H1 (cell line): ENCODE results near the gene TMEM200C. TPM values are rescaled to one million over a fixed set of nuclear protein-coding genes. Genes with fewer than 3 reads are reported as not detected.

ENCODE experiments used
- CTCF ChIA-PET: fragments of 300-600 bp; sonication (Branson Sonifier 250); formaldehyde crosslinking; loops from one replicate; lab custom pipeline; 2021; ENCODE audit not compliant: partially characterized antibody; lab: Charles Lee
- POLR2A ChIA-PET: fragments of 300-600 bp; sonication (Branson Sonifier 250); formaldehyde crosslinking; loops from one replicate; lab custom pipeline; 2021; ENCODE audit warnings: inconsistent platforms; ENCODE audit not compliant: partially characterized antibody; lab: Charles Lee
- DNase-seq, 2 experiments: peaks; one replicate each; pipeline versions ENCODE4 v3.0.0 to v3.0.0-alpha.2; 2010 to 2022; ENCODE audit warnings: low spot score in 2 of 2, low read depth in 1 of 2, mixed read lengths in 1 of 2
- FAIRE-seq: peaks from 2 replicates; lab custom pipeline; 2011; peaks lifted over from hg19 to GRCh38; lab: Jason Lieb, UNC
- H2AFZ ChIP-seq: 2 replicates; pipeline ENCODE4 v1.8.1; 2012; ENCODE audit warnings: low read length, inconsistent platforms
- H2AK5ac ChIP-seq: 2 replicates; pipeline ENCODE4 v1.6.1; 2013; ENCODE audit warnings: low read depth, low read length
- H2BK120ac ChIP-seq: replicated peaks from 2 replicates; pipeline ENCODE3; 2013; ENCODE audit warnings: low read depth, low read length, inconsistent platforms
- H2BK12ac ChIP-seq: 2 replicates; pipeline ENCODE4 v1.6.1; 2013; ENCODE audit warnings: low read depth, low read length
- H2BK15ac ChIP-seq: 2 replicates; pipeline ENCODE4 v1.6.1; 2013; ENCODE audit warnings: low read length
- H2BK20ac ChIP-seq: 2 replicates; pipeline ENCODE4 v1.6.1; 2013; ENCODE audit warnings: low read length
- H2BK5ac ChIP-seq: 2 replicates; pipeline ENCODE4 v1.6.1; 2013; ENCODE audit warnings: low read depth, low read length
- H3K14ac ChIP-seq: 2 replicates; pipeline ENCODE4 v1.6.1; 2013; ENCODE audit warnings: inconsistent platforms; ENCODE audit not compliant: insufficient read length
- H3K18ac ChIP-seq: 2 replicates; pipeline ENCODE4 v1.6.1; 2013; ENCODE audit warnings: low read length; ENCODE audit errors: extremely low read depth
- H3K23ac ChIP-seq: 2 replicates; pipeline ENCODE4 v1.6.1; 2013; ENCODE audit warnings: inconsistent platforms; ENCODE audit not compliant: insufficient read length
- H3K23me2 ChIP-seq: 2 replicates; pipeline ENCODE4 v1.6.1; 2013; ENCODE audit warnings: low read depth, low read length
- H3K27ac ChIP-seq: 2 replicates; pipeline ENCODE4 v1.6.1; 2011; ENCODE audit warnings: low read depth, low read length, inconsistent platforms
- H3K27me3 ChIP-seq, 4 experiments: replicated peaks in 1 of 4; 1 replicate in 1 of 4; 2 replicates in 3 of 4; pipeline versions ENCODE4 v1.6.1 to v1.8.1; 2011 to 2013; ENCODE audit warnings: low read length in 3 of 4, mild to moderate bottlenecking in 3 of 4, inconsistent platforms in 2 of 4, mixed read lengths in 2 of 4, moderate library complexity in 1 of 4; ENCODE audit not compliant: control insufficient read depth in 3 of 4, insufficient read depth in 3 of 4; ENCODE audit errors: extremely low read depth in 1 of 4
- H3K36me3 ChIP-seq, 4 experiments: 2 replicates each; pipeline versions ENCODE4 v1.6.1 to v1.8.1; 2011 to 2013; ENCODE audit warnings: mild to moderate bottlenecking in 4 of 4, low read length in 3 of 4, moderate library complexity in 2 of 4, control low read depth in 1 of 4, inconsistent platforms in 1 of 4; ENCODE audit not compliant: insufficient read depth in 4 of 4, control insufficient read depth in 2 of 4
- H3K4ac ChIP-seq: replicated peaks from 2 replicates; pipeline ENCODE3; 2013; ENCODE audit warnings: low read length, low read depth, mixed read lengths, inconsistent platforms; ENCODE audit not compliant: insufficient read length
- H3K4me1 ChIP-seq, 4 experiments: replicated peaks in 1 of 4; 1 replicate in 1 of 4; 2 replicates in 3 of 4; pipeline versions ENCODE4 v1.6.1 to v1.8.1; 2011 to 2013; ENCODE audit warnings: low read length in 3 of 4, inconsistent platforms in 2 of 4, mixed read lengths in 1 of 4; ENCODE audit not compliant: insufficient read depth in 4 of 4, control insufficient read depth in 3 of 4
- H3K4me2 ChIP-seq, 2 experiments: 2 replicates each; pipeline versions ENCODE4 v1.6.1 to v1.8.1; 2011 to 2013; ENCODE audit warnings: low read depth in 2 of 2, low read length in 2 of 2, control low read depth in 1 of 2, inconsistent platforms in 1 of 2, mild to moderate bottlenecking in 1 of 2; ENCODE audit not compliant: insufficient read depth in 1 of 2
- H3K4me3 ChIP-seq, 4 experiments: fragments of 200-600, 300-600 bp in 1 of 4; sonication (generic), shearing (Covaris generic), sonication (Bioruptor Twin) in 1 of 4; 2 replicates each; pipeline versions ENCODE4 v1.5.1 to v1.8.1; 2011 to 2016; ENCODE audit warnings: low read length in 4 of 4, low read depth in 3 of 4, control low read depth in 2 of 4, inconsistent platforms in 2 of 4, mild to moderate bottlenecking in 2 of 4, mixed read lengths in 1 of 4, moderate library complexity in 1 of 4; ENCODE audit not compliant: insufficient read depth in 2 of 4; ENCODE audit errors: extremely low read depth in 1 of 4
- H3K56ac ChIP-seq: replicated peaks from 2 replicates; pipeline ENCODE3; 2013; ENCODE audit warnings: low read depth, mild to moderate bottlenecking, mixed read lengths, low read length, inconsistent platforms; ENCODE audit not compliant: insufficient read length
- H3K79me1 ChIP-seq: 2 replicates; pipeline ENCODE4 v1.6.1; 2013; ENCODE audit warnings: low read depth, low read length, control low read depth
- H3K79me2 ChIP-seq, 2 experiments: 2 replicates each; pipeline versions ENCODE4 v1.6.1 to v1.8.1; 2012 to 2013; ENCODE audit warnings: low read length in 2 of 2, mild to moderate bottlenecking in 2 of 2, inconsistent platforms in 1 of 2; ENCODE audit not compliant: insufficient read depth in 2 of 2, control insufficient read depth in 1 of 2
- H3K9ac ChIP-seq, 4 experiments: replicated peaks in 1 of 4; 1 replicate in 1 of 4; 2 replicates in 3 of 4; pipeline versions ENCODE4 v1.6.1 to v1.8.1; 2011 to 2013; ENCODE audit warnings: low read depth in 3 of 4, low read length in 3 of 4, control low read depth in 2 of 4, mild to moderate bottlenecking in 2 of 4, moderate library complexity in 2 of 4, inconsistent platforms in 1 of 4; ENCODE audit errors: extremely low read depth in 1 of 4
- H3K9me3 ChIP-seq, 2 experiments: 2 replicates each; pipeline versions ENCODE4 v1.6.1 to v1.8.1; 2012 to 2013; ENCODE audit warnings: mild to moderate bottlenecking in 2 of 2, moderate library complexity in 2 of 2, control low read depth in 1 of 2, inconsistent platforms in 1 of 2, low read depth in 1 of 2, low read length in 1 of 2, mixed read lengths in 1 of 2; ENCODE audit not compliant: insufficient read depth in 2 of 2
- H4K20me1 ChIP-seq, 2 experiments: replicated peaks in 1 of 2; 2 replicates each; pipeline versions ENCODE3 to v1.8.1; 2011 to 2013; ENCODE audit warnings: inconsistent platforms in 2 of 2, low read length in 2 of 2, mild to moderate bottlenecking in 1 of 2; ENCODE audit not compliant: insufficient read depth in 2 of 2, control insufficient read depth in 1 of 2
- H4K5ac ChIP-seq: 2 replicates; pipeline ENCODE4 v1.6.1; 2013; ENCODE audit warnings: low read length, low read depth, mixed read lengths, inconsistent platforms; ENCODE audit not compliant: insufficient read length
- H4K8ac ChIP-seq: 2 replicates; pipeline ENCODE4 v1.8.0; 2013; ENCODE audit warnings: mild to moderate bottlenecking, moderate library complexity, low read length, inconsistent platforms; ENCODE audit not compliant: insufficient read depth; ENCODE audit errors: extremely low read depth
- H4K91ac ChIP-seq: replicated peaks from 2 replicates; pipeline ENCODE3; 2013; ENCODE audit warnings: low read length, mixed read lengths, inconsistent platforms; ENCODE audit not compliant: insufficient read length
- ATF2 ChIP-seq: IDR thresholded peaks from 2 replicates; pipeline ENCODE4 v1.6.1; 2012; ENCODE audit warnings: low read length, inconsistent platforms
- MAX ChIP-seq: IDR thresholded peaks from 2 replicates; pipeline ENCODE4 v1.6.1; 2012; ENCODE audit warnings: inconsistent platforms
- POU5F1 ChIP-seq: IDR thresholded peaks from 2 replicates; pipeline ENCODE4 v1.6.1; 2011; ENCODE audit warnings: low read depth, mild to moderate bottlenecking, low read length, moderate library complexity
- SIRT6 ChIP-seq: IDR thresholded peaks from one replicate; pipeline ENCODE4 v1.7.1; 2012; ENCODE audit warnings: low read length, inconsistent platforms
- TAF1 ChIP-seq: IDR thresholded peaks from 2 replicates; pipeline ENCODE4 v1.6.1; 2011; ENCODE audit warnings: mild to moderate bottlenecking, low read depth, low read length
- WGBS, 2 experiments: shearing (Covaris generic) in 1 of 2; methylation state at CpG; one replicate each; pipeline versions ENCODE4 v1.1.6 to v1.1.7; 2013 to 2015; ENCODE audit warnings: low lambda C conversion rate in 2 of 2, mixed read lengths in 2 of 2, inconsistent platforms in 1 of 2, low coverage in 1 of 2, missing lambda C conversion rate in 1 of 2; ENCODE audit not compliant: insufficient replicate concordance in 2 of 2, insufficient coverage in 1 of 2, insufficient read length in 1 of 2; ENCODE audit errors: extremely low coverage in 1 of 2, missing lambda C conversion rate in 1 of 2; 5-methylcytosine and 5-hydroxymethylcytosine counted together
- polyA plus RNA-seq, 7 experiments: library from polyadenylated mRNA; depleted of rRNA in 3 of 7; stranded (reverse) in 5 of 7; unstranded in 2 of 7; fragments of >200 nt in 5 of 7; fragments of 200-250 nt in 2 of 7; gene quantifications; 1 replicate in 5 of 7; 2 replicates in 1 of 7; 4 replicates in 1 of 7; pipeline versions ENCODE4 v1.2.1 to v1.2.3, GENCODE V29; 2011 to 2013; ENCODE audit warnings: missing spikeins in 2 of 7, mixed read lengths in 2 of 7
- total RNA-seq: library from RNA; stranded (reverse); fragmentation: NEBNext Ultra II Directional; extraction: Animal tissue kit (Norgen Biotek cat#: 25700); gene quantifications from 2 replicates; pipeline ENCODE4 v1.2.1, GENCODE V29; 2021

TMEM200C gene
- total and polyA plus RNA-seq, 2 of the 8 experiments (the other 6 are each of a cell fraction or from before 2014, with no cell fraction given) = 3.4 to 9.6 TPM

GRCh38 chr18:5941890-5942289, 46.6 kb upstream of the TMEM200C start:
- FAIRE-seq (peak; percentile 82), DNase-seq (no peak)
- no peak overlapping the region for H3K27ac ChIP-seq
- 67% methylated on average over 3 of the region's 3 CpGs; no CpG with 5 or more reads in 1 of the 2 experiments for WGBS, 2 experiments
- no peak overlapping the region for H3K14ac ChIP-seq
- no peaks in the 10 kb centered on the region for H4K20me1 ChIP-seq
- H3K56ac ChIP-seq = no peak overlapping the region
- H2AFZ ChIP-seq = peak overlapping the region; percentile 87; the same call in 1 of the 2 replicates
- H3K79me1 ChIP-seq = no peaks in the 10 kb centered on the region
- H3K23me2 ChIP-seq = no peaks in the 10 kb centered on the region
- no peak overlapping the region for H3K4ac ChIP-seq
- no peaks in the 10 kb centered on the region for H3K36me3 ChIP-seq
- peak overlapping the region; percentile 27 for H4K91ac ChIP-seq
- H3K4me1 ChIP-seq = peaks cover 2 to 10% (median 8%) of the 10 kb centered on the region in 4 experiments; a peak in 5 of 7 replicates
- 0 out of 2 replicates have a peak overlapping the region, but pooled peaks have one; percentile 85 for H2BK12ac ChIP-seq
- H3K9me3 ChIP-seq = no peaks in the 10 kb centered on the region
- CTCF ChIA-PET = no interaction called here
- no peaks in the 10 kb centered on the region for H3K79me2 ChIP-seq
- H2BK20ac ChIP-seq = peak overlapping the region; percentile 90; the same call in 1 of the 2 replicates
- peak overlapping the region; percentile 87; the same call in 1 of the 2 replicates for H2BK5ac ChIP-seq
- H3K4me3 ChIP-seq = no peak overlapping the region
- H3K9ac ChIP-seq = no peak overlapping the region
- H2BK120ac ChIP-seq = no peak overlapping the region
- no peaks in the 10 kb centered on the region for H3K27me3 ChIP-seq
- H3K4me2 ChIP-seq = peak overlapping the region; percentile 56
- H4K8ac ChIP-seq = no peak overlapping the region
- TF ChIP-seq TAF1 = 0 out of 2 replicates have a peak, but pooled peaks have one; percentile 27
- no peak for TF ChIP-seq SIRT6
- TF ChIP-seq POU5F1 = peak; percentile 56; the same call in 1 of the 2 replicates
- TF ChIP-seq MAX = peak; percentile 38; the same call in 1 of the 2 replicates
- TF ChIP-seq ATF2 = no peak
- POLR2A ChIA-PET = interaction anchor here (1.0 to 1.3 kb wide), 2 partner anchors 27 to 32 kb away, joined by 3 to 4 read pairs; no protein-coding TSS in a partner anchor
- no peak overlapping the region for H3K23ac ChIP-seq
- no peak overlapping the region for H2BK15ac ChIP-seq
- H4K5ac ChIP-seq = no peak overlapping the region
- H2AK5ac ChIP-seq = peak overlapping the region; percentile 26; the same call in 1 of the 2 replicates
- H3K18ac ChIP-seq = peak overlapping the region; percentile 55; the same call in 1 of the 2 replicates
